Fibroblast of villous mesenchyme (primary cell): ENCODE measurements around the gene POU2AF3. TPM values are rescaled to one million over a fixed set of nuclear protein-coding genes. Genes with fewer than 3 reads are reported as not detected.

Experiments
- DNase-seq: peaks from one replicate; pipeline ENCODE4 v3.0.0-alpha.2; 2010; ENCODE audit warnings: low read depth
- H3K4me3 ChIP-seq: 2 replicates; pipeline ENCODE4 v1.5.1; 2011; ENCODE audit warnings: low read depth, mild to moderate bottlenecking, low read length
- small RNA-seq: library from RNA; depleted of rRNA; stranded (forward); fragments of <200 nt; gene quantifications from one replicate; pipeline ENCODE3, GENCODE V24; 2012
- total RNA-seq: library from RNA; depleted of rRNA; stranded (reverse); fragments of >200 nt; gene quantifications from 2 replicates; pipeline ENCODE4 v1.2.3, GENCODE V29; 2012
- TF ChIP-seq, protein P1 (sequence below): IDR thresholded peaks from 2 replicates; pipeline ENCODE4 v1.5.1; 2012; ENCODE audit warnings: low read depth, mild to moderate bottlenecking, low read length; ENCODE audit not compliant: insufficient read depth

Gene POU2AF3
- total RNA-seq, 1 donor, result not detected

DNA sequence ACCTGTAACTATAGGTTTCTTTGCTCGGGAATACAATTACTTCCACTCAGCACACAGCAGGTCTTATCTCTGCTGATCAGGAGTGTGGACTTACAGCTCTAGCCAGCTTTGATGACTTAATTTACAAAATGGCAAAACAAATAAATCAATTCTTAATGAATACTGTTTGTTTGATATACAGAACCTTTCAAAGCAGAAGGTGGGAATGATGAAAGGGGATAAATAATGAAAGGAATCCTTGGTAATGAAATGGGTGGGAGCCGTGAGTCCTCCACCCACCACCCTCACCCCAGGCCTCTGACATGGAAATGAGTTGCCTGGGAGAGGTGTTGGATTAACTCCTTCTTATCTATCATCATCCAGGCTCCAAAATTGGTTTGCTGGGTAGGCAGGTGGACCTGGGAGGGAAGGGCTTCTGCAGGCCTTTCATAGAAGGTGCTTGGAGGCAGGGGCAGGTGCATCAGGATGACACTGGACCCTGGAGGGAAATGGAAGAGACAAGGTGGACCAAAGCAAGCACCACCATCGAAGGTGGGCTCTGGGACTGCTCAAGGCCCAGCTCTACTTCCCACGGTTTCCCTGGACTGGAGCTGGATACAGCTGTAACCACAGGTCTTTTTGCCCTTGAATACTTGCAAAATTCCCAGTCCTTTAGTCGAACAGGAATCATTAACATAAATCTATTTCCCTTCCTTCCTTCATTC, 57.8 kb downstream of the POU2AF3 start:
- H3K4me3 ChIP-seq, result no peak overlapping the region
- no peak for DNase-seq
- TF ChIP-seq, protein P1, sequence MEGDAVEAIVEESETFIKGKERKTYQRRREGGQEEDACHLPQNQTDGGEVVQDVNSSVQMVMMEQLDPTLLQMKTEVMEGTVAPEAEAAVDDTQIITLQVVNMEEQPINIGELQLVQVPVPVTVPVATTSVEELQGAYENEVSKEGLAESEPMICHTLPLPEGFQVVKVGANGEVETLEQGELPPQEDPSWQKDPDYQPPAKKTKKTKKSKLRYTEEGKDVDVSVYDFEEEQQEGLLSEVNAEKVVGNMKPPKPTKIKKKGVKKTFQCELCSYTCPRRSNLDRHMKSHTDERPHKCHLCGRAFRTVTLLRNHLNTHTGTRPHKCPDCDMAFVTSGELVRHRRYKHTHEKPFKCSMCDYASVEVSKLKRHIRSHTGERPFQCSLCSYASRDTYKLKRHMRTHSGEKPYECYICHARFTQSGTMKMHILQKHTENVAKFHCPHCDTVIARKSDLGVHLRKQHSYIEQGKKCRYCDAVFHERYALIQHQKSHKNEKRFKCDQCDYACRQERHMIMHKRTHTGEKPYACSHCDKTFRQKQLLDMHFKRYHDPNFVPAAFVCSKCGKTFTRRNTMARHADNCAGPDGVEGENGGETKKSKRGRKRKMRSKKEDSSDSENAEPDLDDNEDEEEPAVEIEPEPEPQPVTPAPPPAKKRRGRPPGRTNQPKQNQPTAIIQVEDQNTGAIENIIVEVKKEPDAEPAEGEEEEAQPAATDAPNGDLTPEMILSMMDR, result no peak

DNA sequence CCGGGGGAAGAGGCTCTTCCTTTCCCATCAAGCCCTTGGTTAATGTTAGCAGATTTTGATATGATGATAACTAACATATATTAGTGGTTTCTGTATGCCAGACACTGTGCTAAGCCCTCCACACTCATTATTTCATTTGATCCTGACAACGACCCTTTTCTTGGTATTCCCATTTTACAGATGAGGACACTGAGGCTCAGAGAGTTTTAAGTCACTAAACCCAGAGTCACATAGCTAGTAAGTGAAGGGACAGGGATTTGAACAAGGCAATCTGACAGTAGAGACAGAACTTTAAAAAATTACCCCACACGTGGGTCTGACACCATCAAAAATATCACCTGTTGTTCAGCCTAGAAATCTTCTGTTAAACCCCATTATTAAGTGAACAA, 58.3 kb downstream of the POU2AF3 start:
- H3K4me3 ChIP-seq, result no peak overlapping the region
- TF ChIP-seq, protein P1, result no peak
- no peak for DNase-seq

DNA sequence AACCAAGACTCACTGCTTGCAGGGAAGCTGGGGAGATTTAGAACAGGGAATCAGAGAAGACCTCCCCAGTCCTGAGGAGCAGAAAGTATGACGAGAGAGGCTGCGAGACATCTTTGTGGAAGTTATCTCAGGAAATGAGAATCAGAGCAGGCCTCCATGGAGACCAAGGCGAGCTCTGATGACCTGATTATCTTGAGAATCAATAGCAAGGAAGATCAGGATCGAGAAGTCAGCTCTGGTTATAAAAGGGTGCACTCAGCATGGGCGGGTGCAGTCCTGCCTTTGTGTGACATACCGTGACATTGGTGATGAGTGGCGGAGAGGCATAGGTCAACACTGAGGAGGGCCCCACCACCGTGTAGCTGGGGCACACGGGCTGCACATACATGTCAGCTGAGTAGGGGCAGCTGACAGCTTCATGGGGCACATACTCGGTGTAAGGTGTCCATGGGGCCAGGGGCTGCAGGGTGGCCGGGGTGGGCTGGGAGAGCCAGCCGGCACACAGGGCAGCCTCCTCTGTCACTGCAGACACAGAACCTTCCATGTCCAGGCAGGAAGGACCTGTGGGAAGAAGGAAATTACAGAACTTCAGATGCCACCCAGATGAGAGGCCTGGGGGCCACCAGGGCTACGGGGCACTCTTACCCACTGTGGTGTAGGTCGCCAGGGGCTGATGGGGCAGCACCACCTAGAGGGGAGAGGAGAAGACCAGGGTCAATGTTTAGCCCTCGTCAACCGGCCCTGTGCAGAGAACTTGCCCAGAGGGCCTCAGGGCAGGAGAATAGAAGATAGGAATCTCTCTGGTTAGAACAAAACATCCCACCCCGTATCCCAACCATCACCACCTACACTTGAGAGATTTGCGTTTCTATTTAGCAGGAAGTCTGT, 59.0 kb downstream of the POU2AF3 start:
- no peak for DNase-seq
- H3K4me3 ChIP-seq, result no peak overlapping the region
- TF ChIP-seq, protein P1, result no peak

Small RNA genes within 50 kb of the gene (small RNA-seq; reads per million reads assigned to genes)
- gene MIR4491, result not detected

Other genes starting within 250 kb of the POU2AF3 start
- gene POU2AF2, start 52.8 kb upstream of the POU2AF3 start, total RNA-seq, result not detected in 2 replicates
- gene POU2AF1, start 80.7 kb downstream of the POU2AF3 start, total RNA-seq, result not detected in 2 replicates
- gene BTG4, start 213.8 kb downstream of the POU2AF3 start, total RNA-seq, result not detected in 2 replicates
- gene HOATZ, start 216.2 kb downstream of the POU2AF3 start, total RNA-seq, result not detected in 2 replicates
- gene LAYN, start 242.2 kb downstream of the POU2AF3 start, total RNA-seq, result 41.9 and 66.5 TPM in 2 replicates